Smooth muscle cell (in vitro differentiated cells): ENCODE data around the gene ASTL. TPM values are rescaled to one million over a fixed set of nuclear protein-coding genes. Genes with fewer than 3 reads are reported as not detected.

Experiments used
- DNase-seq: peaks from one replicate; lab custom pipeline; 2025; ENCODE audit not compliant: unreplicated experiment; lab: John Stamatoyannopoulos, UW
- H2AFZ ChIP-seq: fragments of 200-600 bp; sonication (generic); 2 replicates; pipeline ENCODE4 v1.6.0; 2016; ENCODE audit warnings: antibody characterized with exemption, low read depth, mild to moderate bottlenecking
- H3F3A ChIP-seq: fragments of 200-600 bp; sonication (generic); 2 replicates; pipeline ENCODE4 v1.6.0; 2017; ENCODE audit warnings: antibody characterized with exemption, low read depth
- H3K27ac ChIP-seq: fragments of 200-600 bp; sonication (generic); 2 replicates; pipeline ENCODE4 v1.5.1; 2016; ENCODE audit warnings: low read depth, mild to moderate bottlenecking
- H3K27me3 ChIP-seq: fragments of 200-600 bp; sonication (generic); 2 replicates; pipeline ENCODE4 v1.6.1; 2016; ENCODE audit warnings: low read depth, mild to moderate bottlenecking
- H3K36me3 ChIP-seq: fragments of 200-600 bp; sonication (generic); 2 replicates; pipeline ENCODE4 v1.5.1; 2016; ENCODE audit warnings: low read depth
- H3K4me1 ChIP-seq: fragments of 200-600 bp; sonication (generic); 2 replicates; pipeline ENCODE4 v1.5.1; 2016; ENCODE audit warnings: low read depth
- H3K4me2 ChIP-seq: fragments of 200-600 bp; sonication (generic); 2 replicates; pipeline ENCODE4 v1.6.0; 2016; ENCODE audit warnings: mild to moderate bottlenecking
- H3K4me3 ChIP-seq: fragments of 200-600 bp; sonication (generic); 2 replicates; pipeline ENCODE4 v1.5.1; 2016; ENCODE audit warnings: mild to moderate bottlenecking
- H3K79me2 ChIP-seq: fragments of 200-600 bp; sonication (generic); 2 replicates; pipeline ENCODE4 v1.6.0; 2016; ENCODE audit warnings: low read depth, mild to moderate bottlenecking
- H3K9ac ChIP-seq: fragments of 200-600 bp; sonication (generic); 2 replicates; pipeline ENCODE4 v1.6.0; 2016; ENCODE audit warnings: low read depth
- H3K9me3 ChIP-seq: fragments of 200-600 bp; sonication (generic); replicated peaks from 2 replicates; pipeline ENCODE4 v1.5.1; 2016; ENCODE audit warnings: low read depth
- H4K20me1 ChIP-seq: fragments of 200-600 bp; sonication (generic); 2 replicates; pipeline ENCODE4 v1.6.0; 2016; ENCODE audit warnings: low read depth
- WGBS: methylation state at CpG from one replicate; pipeline ENCODE4 v1.1.7; 2016; ENCODE audit warnings: low lambda C conversion rate; 5-methylcytosine and 5-hydroxymethylcytosine counted together
- polyA plus RNA-seq: library from polyadenylated mRNA; unstranded; fragments of >200 nt; fragmentation: Nextera tagmentation; extraction: Ambion mirVana; gene quantifications from 2 replicates; pipeline ENCODE4 v1.2.1, GENCODE V29; 2016
- total RNA-seq: library from RNA; depleted of rRNA; stranded (reverse); fragments of >200 nt; gene quantifications from 2 replicates; pipeline ENCODE4 v1.2.3, GENCODE V29; 2014
- TF ChIP-seq, protein P1 (sequence below): fragments of 200-600 bp; sonication (generic); IDR thresholded peaks from 2 replicates; pipeline ENCODE4 v1.5.1; 2017; ENCODE audit warnings: borderline replicate concordance, mild to moderate bottlenecking, antibody characterized with exemption; ENCODE audit not compliant: insufficient read depth, poor library complexity, severe bottlenecking

Gene ASTL
- total and polyA plus RNA-seq, 2 experiments from 2014 or later, result 0.40 TPM; not detected in 1

- no peak for DNase-seq
- H3K27me3 ChIP-seq, result no peaks in the 10 kb centered on the region
- H3K9ac ChIP-seq, result no peak overlapping the region
- H3K4me2 ChIP-seq, result no peak overlapping the region
- 96% methylated on average over 5 of the region's 6 CpGs for WGBS
- no peaks in the 10 kb centered on the region for H4K20me1 ChIP-seq
- H3K27ac ChIP-seq, result no peak overlapping the region
- H3K9me3 ChIP-seq, result no peaks in the 10 kb centered on the region
- no peaks in the 10 kb centered on the region for H3F3A ChIP-seq
- H3K4me1 ChIP-seq, result peaks cover 15% of the 10 kb centered on the region
- no peak overlapping the region for H3K4me3 ChIP-seq
- TF ChIP-seq, protein P1, sequence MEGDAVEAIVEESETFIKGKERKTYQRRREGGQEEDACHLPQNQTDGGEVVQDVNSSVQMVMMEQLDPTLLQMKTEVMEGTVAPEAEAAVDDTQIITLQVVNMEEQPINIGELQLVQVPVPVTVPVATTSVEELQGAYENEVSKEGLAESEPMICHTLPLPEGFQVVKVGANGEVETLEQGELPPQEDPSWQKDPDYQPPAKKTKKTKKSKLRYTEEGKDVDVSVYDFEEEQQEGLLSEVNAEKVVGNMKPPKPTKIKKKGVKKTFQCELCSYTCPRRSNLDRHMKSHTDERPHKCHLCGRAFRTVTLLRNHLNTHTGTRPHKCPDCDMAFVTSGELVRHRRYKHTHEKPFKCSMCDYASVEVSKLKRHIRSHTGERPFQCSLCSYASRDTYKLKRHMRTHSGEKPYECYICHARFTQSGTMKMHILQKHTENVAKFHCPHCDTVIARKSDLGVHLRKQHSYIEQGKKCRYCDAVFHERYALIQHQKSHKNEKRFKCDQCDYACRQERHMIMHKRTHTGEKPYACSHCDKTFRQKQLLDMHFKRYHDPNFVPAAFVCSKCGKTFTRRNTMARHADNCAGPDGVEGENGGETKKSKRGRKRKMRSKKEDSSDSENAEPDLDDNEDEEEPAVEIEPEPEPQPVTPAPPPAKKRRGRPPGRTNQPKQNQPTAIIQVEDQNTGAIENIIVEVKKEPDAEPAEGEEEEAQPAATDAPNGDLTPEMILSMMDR, result no peak
- no peaks in the 10 kb centered on the region for H3K36me3 ChIP-seq
- H3K79me2 ChIP-seq, result no peaks in the 10 kb centered on the region
- H2AFZ ChIP-seq, result no peak overlapping the region
Measured at GRCh38 chr2:96104487-96104861, 33.8 kb downstream of the ASTL start.

GRCh38 chr2:96103761-96104486 lies 34.4 kb downstream of the ASTL start:
- no peak overlapping the region for H3K9ac ChIP-seq
- no peak for DNase-seq
- no peaks in the 10 kb centered on the region for H4K20me1 ChIP-seq
- no peaks in the 10 kb centered on the region for H3K9me3 ChIP-seq
- no peaks in the 10 kb centered on the region for H3F3A ChIP-seq
- H3K4me3 ChIP-seq, result no peak overlapping the region
- 80% methylated on average over 5 of the region's 6 CpGs for WGBS
- H3K36me3 ChIP-seq, result no peaks in the 10 kb centered on the region
- H3K27ac ChIP-seq, result no peak overlapping the region
- no peaks in the 10 kb centered on the region for H3K27me3 ChIP-seq
- H2AFZ ChIP-seq, result no peak overlapping the region
- peaks cover 12% of the 10 kb centered on the region for H3K4me1 ChIP-seq
- H3K4me2 ChIP-seq, result no peak overlapping the region
- TF ChIP-seq, protein P1, result no peak
- H3K79me2 ChIP-seq, result no peaks in the 10 kb centered on the region

DNA sequence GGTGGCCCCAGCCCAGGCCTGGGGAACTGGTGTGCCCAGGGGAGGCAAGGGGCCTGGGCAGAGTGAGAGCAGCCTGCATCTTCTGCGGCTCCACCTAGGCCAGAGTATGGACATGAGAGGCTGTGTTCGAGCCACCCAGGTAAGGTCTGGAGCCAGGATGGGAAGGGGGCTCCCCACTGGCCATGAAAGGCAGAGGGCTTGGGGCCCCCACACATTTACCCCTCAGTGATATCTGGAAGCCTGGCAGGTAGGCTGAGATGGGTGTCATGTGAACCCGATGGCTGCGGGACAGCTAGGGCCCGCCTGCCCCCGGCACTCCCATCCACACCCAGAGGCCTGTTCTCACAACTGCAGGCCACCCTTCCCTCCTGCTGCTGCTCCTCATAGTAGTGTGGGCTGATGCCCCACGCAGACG lies 35.1 kb downstream of the ASTL start:
- H3K79me2 ChIP-seq, result no peaks in the 10 kb centered on the region
- TF ChIP-seq, protein P1, result no peak
- H3K4me1 ChIP-seq, result peaks cover 5% of the 10 kb centered on the region
- WGBS, result 91% methylated on average over 8 of the region's 8 CpGs
- no peak for DNase-seq
- H3K9me3 ChIP-seq, result no peaks in the 10 kb centered on the region
- H3K27me3 ChIP-seq, result no peaks in the 10 kb centered on the region
- H3K4me2 ChIP-seq, result no peak overlapping the region
- no peaks in the 10 kb centered on the region for H3F3A ChIP-seq
- H3K36me3 ChIP-seq, result no peaks in the 10 kb centered on the region
- no peak overlapping the region for H3K27ac ChIP-seq
- H3K9ac ChIP-seq, result no peak overlapping the region
- H2AFZ ChIP-seq, result no peak overlapping the region
- H3K4me3 ChIP-seq, result no peak overlapping the region
- no peaks in the 10 kb centered on the region for H4K20me1 ChIP-seq
